Suprapubic skin (tissue), 4 donors: Measurements from ENCODE around the gene EDDM3A. TPM values are rescaled to one million over a fixed set of nuclear protein-coding genes. Genes with fewer than 3 reads are reported as not detected.

Experiments
- DNase-seq, 2 donors: peaks; one replicate each; pipeline ENCODE4 v3.0.0-alpha.2; 2019; ENCODE audit warnings: low spot score in 2 of 2
- H3K27ac ChIP-seq: fragments of 200-600 bp; sonication (generic); one replicate; pipeline ENCODE4 v1.5.1; 2019
- H3K27me3 ChIP-seq: fragments of 200-600 bp; sonication (generic); one replicate; pipeline ENCODE4 v1.5.1; 2019
- H3K36me3 ChIP-seq: fragments of 200-600 bp; sonication (generic); one replicate; pipeline ENCODE4 v1.5.1; 2019
- H3K4me1 ChIP-seq: fragments of 200-600 bp; sonication (generic); one replicate; pipeline ENCODE4 v1.5.1; 2019
- H3K4me3 ChIP-seq: fragments of 200-600 bp; sonication (generic); one replicate; pipeline ENCODE4 v1.5.1; 2019; ENCODE audit warnings: mild to moderate bottlenecking
- H3K9me3 ChIP-seq: fragments of 200-600 bp; sonication (generic); one replicate; pipeline ENCODE4 v1.5.1; 2019
- CTCF ChIP-seq, 2 donors: fragments of 200-600 bp in 1 of 2; fragments of 450-650 bp in 1 of 2; sonication (generic) in 1 of 2; IDR thresholded peaks; one replicate each; pipeline ENCODE4 v1.5.1; 2016 to 2019; ENCODE audit warnings: antibody characterized with exemption in 2 of 2, mild to moderate bottlenecking in 1 of 2, moderate library complexity in 1 of 2
- EP300 ChIP-seq: sonication (generic); formaldehyde crosslinking; IDR thresholded peaks from one replicate; pipeline ENCODE4 v1.6.1; 2017; ENCODE audit warnings: antibody characterized with exemption
- POLR2A ChIP-seq, 2 donors: fragments of 450-650 bp; IDR thresholded peaks; one replicate each; pipeline ENCODE4 v1.6.1; 2017; ENCODE audit warnings: antibody characterized with exemption in 2 of 2, mild to moderate bottlenecking in 2 of 2, moderate library complexity in 2 of 2
- POLR2AphosphoS5 ChIP-seq, 3 donors: sonication (generic); formaldehyde crosslinking; IDR thresholded peaks; one replicate each; pipeline ENCODE4 v1.6.1; 2017; ENCODE audit warnings: antibody characterized with exemption in 3 of 3
- WGBS: methylation state at CpG from one replicate; pipeline ENCODE4 v1.1.5; 2018; 5-methylcytosine and 5-hydroxymethylcytosine counted together
- total RNA-seq, 4 donors: library from RNA; depleted of rRNA; stranded (reverse); fragments of >200 nt; gene quantifications; one replicate each; pipeline ENCODE4 v1.1.0, GENCODE V29; 2016

EDDM3A gene
- total RNA-seq, 4 donors from 2014 or later: not detected

- no peak overlapping the region for H3K27ac ChIP-seq
- no peaks in the 10 kb centered on the region for H3K27me3 ChIP-seq
- H3K36me3 ChIP-seq: no peaks in the 10 kb centered on the region
- TF ChIP-seq POLR2A (IDR thresholded peaks at IDR 0.05) (no peak), CTCF (IDR thresholded peaks at IDR 0.05) (no peak), POLR2AphosphoS5 (IDR thresholded peaks at IDR 0.05) (no peak)
- DNase-seq: no peak
- no peaks in the 10 kb centered on the region for H3K4me1 ChIP-seq
- no peak overlapping the region for H3K4me3 ChIP-seq
- no peaks in the 10 kb centered on the region for H3K9me3 ChIP-seq
- WGBS: 80% methylated on average over 3 of the region's 3 CpGs
Observed at GRCh38 chr14:20768593-20768892, 22.9 kb downstream of the EDDM3A start.

GRCh38 chr14:20769421-20769820 lies 23.7 kb downstream of the EDDM3A start:
- no peak for DNase-seq
- no peaks in the 10 kb centered on the region for H3K9me3 ChIP-seq
- H3K4me1 ChIP-seq: no peaks in the 10 kb centered on the region
- H3K27ac ChIP-seq: no peak overlapping the region
- H3K36me3 ChIP-seq: no peaks in the 10 kb centered on the region
- H3K4me3 ChIP-seq: no peak overlapping the region
- 77% methylated on average over 3 of the region's 3 CpGs for WGBS
- TF ChIP-seq POLR2AphosphoS5 (IDR thresholded peaks at IDR 0.05) (no peak), CTCF (IDR thresholded peaks at IDR 0.05) (no peak), POLR2A (IDR thresholded peaks at IDR 0.05) (no peak), EP300 (no peak)
- no peaks in the 10 kb centered on the region for H3K27me3 ChIP-seq

GRCh38 chr14:20772650-20773049 lies 27.0 kb downstream of the EDDM3A start:
- H3K4me1 ChIP-seq: no peaks in the 10 kb centered on the region
- H3K36me3 ChIP-seq: no peaks in the 10 kb centered on the region
- H3K4me3 ChIP-seq: no peak overlapping the region
- TF ChIP-seq CTCF (IDR thresholded peaks at IDR 0.05): no peak
- TF ChIP-seq POLR2A (IDR thresholded peaks at IDR 0.05): no peak
- TF ChIP-seq POLR2AphosphoS5 (IDR thresholded peaks at IDR 0.05): no peak
- no peak for TF ChIP-seq EP300
- H3K27me3 ChIP-seq: peaks cover 5% of the 10 kb centered on the region
- 76% methylated on average over 3 of the region's 3 CpGs for WGBS
- DNase-seq: no peak
- no peak overlapping the region for H3K27ac ChIP-seq
- H3K9me3 ChIP-seq: no peaks in the 10 kb centered on the region

- H3K36me3 ChIP-seq: no peaks in the 10 kb centered on the region
- H3K9me3 ChIP-seq: no peaks in the 10 kb centered on the region
- H3K4me1 ChIP-seq: no peaks in the 10 kb centered on the region
- H3K27ac ChIP-seq: no peak overlapping the region
- TF ChIP-seq POLR2A (IDR thresholded peaks at IDR 0.05): no peak
- no peak for TF ChIP-seq CTCF (IDR thresholded peaks at IDR 0.05)
- no peak for TF ChIP-seq POLR2AphosphoS5 (IDR thresholded peaks at IDR 0.05)
- no peak for TF ChIP-seq EP300
- no peak for DNase-seq
- 64% methylated on average over 5 of the region's 5 CpGs for WGBS
- no peak overlapping the region for H3K4me3 ChIP-seq
- peaks cover 5% of the 10 kb centered on the region for H3K27me3 ChIP-seq
Observed at GRCh38 chr14:20774258-20774824, 28.7 kb downstream of the EDDM3A start.

- no peaks in the 10 kb centered on the region for H3K36me3 ChIP-seq
- TF ChIP-seq CTCF (IDR thresholded peaks at IDR 0.05) (no peak), POLR2AphosphoS5 (IDR thresholded peaks at IDR 0.05) (no peak), POLR2A (IDR thresholded peaks at IDR 0.05) (no peak), EP300 (no peak)
- no peaks in the 10 kb centered on the region for H3K4me1 ChIP-seq
- H3K27me3 ChIP-seq: peaks cover 5% of the 10 kb centered on the region
- WGBS: 65% methylated on average over 6 of the region's 6 CpGs
- H3K9me3 ChIP-seq: no peaks in the 10 kb centered on the region
- no peak for DNase-seq
- no peak overlapping the region for H3K4me3 ChIP-seq
- H3K27ac ChIP-seq: no peak overlapping the region
Observed at GRCh38 chr14:20775043-20775442, 29.4 kb downstream of the EDDM3A start.
